ENCODE results near the gene RPS6KA3. TPM values are rescaled to one million over a fixed set of nuclear protein-coding genes. Genes with fewer than 3 reads are reported as not detected.

The RPS6KA3 gene
- polyA plus RNA-seq, 1 of the 3 experiments (the other 2 are of a cell fraction): 14.3 TPM

GRCh38 chrX:20140420-20140819 is 126.3 kb downstream of the RPS6KA3 start:
- H3K79me2 ChIP-seq (ENCODE audit: insufficient read depth): peaks cover 58% of the 10 kb centered on the region
- WGBS (ENCODE audit: low lambda C conversion rate): 33% methylated on average over 3 of the region's 3 CpGs

GRCh38 chrX:20139966-20140365 is 126.7 kb downstream of the RPS6KA3 start:
- Histone ChIP-seq H3K4me1 (ENCODE audit: control insufficient read depth in 1 of 2, insufficient read depth in 2 of 2, low read depth in 1 of 2, low read length in 1 of 2) (peaks cover 4 to 11% of the 10 kb centered on the region in 2 experiments; a peak in 3 of 4 replicates), H2AFZ (ENCODE audit: low read depth) (no peak overlapping the region), H3K9ac (no peak overlapping the region; the same call in 1 of the 2 replicates), H3K4me2 (peak overlapping the region; percentile 87), H3K36me3 (replicated peaks in 1 of 2; ENCODE audit: control insufficient read depth in 1 of 2, insufficient read depth in 2 of 2, low read length in 1 of 2) (peaks cover 35 to 41% of the 10 kb centered on the region in 2 experiments), H3K79me2 (ENCODE audit: insufficient read depth) (peaks cover 63% of the 10 kb centered on the region), H3F3A (replicated peaks; ENCODE audit: insufficient read depth) (peaks cover 5% of the 10 kb centered on the region), H3K9me3 (no peaks in the 10 kb centered on the region), H4K20me1 (ENCODE audit: insufficient read depth) (peaks cover 39% of the 10 kb centered on the region), H3K27ac (ENCODE audit: low read depth in 2 of 2, low read length in 1 of 2) (no peak overlapping the region), H3K27me3 (ENCODE audit: insufficient read depth) (no peaks in the 10 kb centered on the region), H3K4me3 (ENCODE audit: low read depth in 2 of 2, low read length in 1 of 2) (peak overlapping the region; percentile 90 to 93), H3K9me2 (no peaks in the 10 kb centered on the region)
- ChIA-PET CTCF (interaction anchor here (1.5 kb wide), 1 partner anchor 10 kb away, joined by 4 read pairs; no protein-coding TSS in a partner anchor), POLR2A (no interaction called here)
- no peak for DNase-seq
- 52% methylated on average over 2 of the region's 2 CpGs for WGBS (ENCODE audit: low lambda C conversion rate)
- TF ChIP-seq RAD21 (IDR thresholded peaks at IDR 0.05; ENCODE audit: low read length) (no peak), NFIC (IDR thresholded peaks at IDR 0.05; ENCODE audit: borderline replicate concordance) (no peak), TEAD4 (IDR thresholded peaks at IDR 0.05; ENCODE audit: borderline replicate concordance, insufficient read depth) (no peak), TAF1 (IDR thresholded peaks at IDR 0.05; ENCODE audit: borderline replicate concordance, low read depth, low read length) (no peak)
- TF ChIP-seq, protein P1, sequence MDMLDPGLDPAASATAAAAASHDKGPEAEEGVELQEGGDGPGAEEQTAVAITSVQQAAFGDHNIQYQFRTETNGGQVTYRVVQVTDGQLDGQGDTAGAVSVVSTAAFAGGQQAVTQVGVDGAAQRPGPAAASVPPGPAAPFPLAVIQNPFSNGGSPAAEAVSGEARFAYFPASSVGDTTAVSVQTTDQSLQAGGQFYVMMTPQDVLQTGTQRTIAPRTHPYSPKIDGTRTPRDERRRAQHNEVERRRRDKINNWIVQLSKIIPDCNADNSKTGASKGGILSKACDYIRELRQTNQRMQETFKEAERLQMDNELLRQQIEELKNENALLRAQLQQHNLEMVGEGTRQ (IDR thresholded peaks at IDR 0.05; ENCODE audit: borderline replicate concordance, low read depth, low read length): no peak
- TF ChIP-seq, protein P2, sequence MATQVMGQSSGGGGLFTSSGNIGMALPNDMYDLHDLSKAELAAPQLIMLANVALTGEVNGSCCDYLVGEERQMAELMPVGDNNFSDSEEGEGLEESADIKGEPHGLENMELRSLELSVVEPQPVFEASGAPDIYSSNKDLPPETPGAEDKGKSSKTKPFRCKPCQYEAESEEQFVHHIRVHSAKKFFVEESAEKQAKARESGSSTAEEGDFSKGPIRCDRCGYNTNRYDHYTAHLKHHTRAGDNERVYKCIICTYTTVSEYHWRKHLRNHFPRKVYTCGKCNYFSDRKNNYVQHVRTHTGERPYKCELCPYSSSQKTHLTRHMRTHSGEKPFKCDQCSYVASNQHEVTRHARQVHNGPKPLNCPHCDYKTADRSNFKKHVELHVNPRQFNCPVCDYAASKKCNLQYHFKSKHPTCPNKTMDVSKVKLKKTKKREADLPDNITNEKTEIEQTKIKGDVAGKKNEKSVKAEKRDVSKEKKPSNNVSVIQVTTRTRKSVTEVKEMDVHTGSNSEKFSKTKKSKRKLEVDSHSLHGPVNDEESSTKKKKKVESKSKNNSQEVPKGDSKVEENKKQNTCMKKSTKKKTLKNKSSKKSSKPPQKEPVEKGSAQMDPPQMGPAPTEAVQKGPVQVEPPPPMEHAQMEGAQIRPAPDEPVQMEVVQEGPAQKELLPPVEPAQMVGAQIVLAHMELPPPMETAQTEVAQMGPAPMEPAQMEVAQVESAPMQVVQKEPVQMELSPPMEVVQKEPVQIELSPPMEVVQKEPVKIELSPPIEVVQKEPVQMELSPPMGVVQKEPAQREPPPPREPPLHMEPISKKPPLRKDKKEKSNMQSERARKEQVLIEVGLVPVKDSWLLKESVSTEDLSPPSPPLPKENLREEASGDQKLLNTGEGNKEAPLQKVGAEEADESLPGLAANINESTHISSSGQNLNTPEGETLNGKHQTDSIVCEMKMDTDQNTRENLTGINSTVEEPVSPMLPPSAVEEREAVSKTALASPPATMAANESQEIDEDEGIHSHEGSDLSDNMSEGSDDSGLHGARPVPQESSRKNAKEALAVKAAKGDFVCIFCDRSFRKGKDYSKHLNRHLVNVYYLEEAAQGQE (IDR thresholded peaks at IDR 0.05; ENCODE audit: low read depth, low read length): no peak

More at GRCh38 chrX:20140420-20140819, 126.3 kb downstream of the RPS6KA3 start:
- H3K27ac ChIP-seq (ENCODE audit: low read depth in 2 of 2, low read length in 1 of 2): no peak overlapping the region; a peak in 1 of 4 replicates
- ChIA-PET CTCF (interaction anchor here (1.5 kb wide), 1 partner anchor 10 kb away, joined by 4 read pairs; no protein-coding TSS in a partner anchor), POLR2A (no interaction called here)
- peaks cover 35 to 36% of the 10 kb centered on the region in 2 experiments for H3K36me3 ChIP-seq (replicated peaks in 1 of 2; ENCODE audit: control insufficient read depth in 1 of 2, insufficient read depth in 2 of 2, low read length in 1 of 2)
- peaks cover 36% of the 10 kb centered on the region for H4K20me1 ChIP-seq (ENCODE audit: insufficient read depth)
- H3K9ac ChIP-seq: peak overlapping the region; percentile 89
- H3K4me1 ChIP-seq (ENCODE audit: control insufficient read depth in 1 of 2, insufficient read depth in 2 of 2, low read depth in 1 of 2, low read length in 1 of 2): peaks cover 4 to 11% of the 10 kb centered on the region in 2 experiments; a peak in 3 of 4 replicates
- H3K4me3 ChIP-seq (ENCODE audit: low read depth in 2 of 2, low read length in 1 of 2): peak overlapping the region; percentile 90 to 93
- no peaks in the 10 kb centered on the region for H3K9me2 ChIP-seq
- H3K27me3 ChIP-seq (ENCODE audit: insufficient read depth): no peaks in the 10 kb centered on the region
- peaks cover 5% of the 10 kb centered on the region for H3F3A ChIP-seq (replicated peaks; ENCODE audit: insufficient read depth)
- peak overlapping the region; percentile 87 for H3K4me2 ChIP-seq
- H3K9me3 ChIP-seq: no peaks in the 10 kb centered on the region
- no peak for TF ChIP-seq RAD21 (IDR thresholded peaks at IDR 0.05; ENCODE audit: low read length)
- TF ChIP-seq, protein P3, sequence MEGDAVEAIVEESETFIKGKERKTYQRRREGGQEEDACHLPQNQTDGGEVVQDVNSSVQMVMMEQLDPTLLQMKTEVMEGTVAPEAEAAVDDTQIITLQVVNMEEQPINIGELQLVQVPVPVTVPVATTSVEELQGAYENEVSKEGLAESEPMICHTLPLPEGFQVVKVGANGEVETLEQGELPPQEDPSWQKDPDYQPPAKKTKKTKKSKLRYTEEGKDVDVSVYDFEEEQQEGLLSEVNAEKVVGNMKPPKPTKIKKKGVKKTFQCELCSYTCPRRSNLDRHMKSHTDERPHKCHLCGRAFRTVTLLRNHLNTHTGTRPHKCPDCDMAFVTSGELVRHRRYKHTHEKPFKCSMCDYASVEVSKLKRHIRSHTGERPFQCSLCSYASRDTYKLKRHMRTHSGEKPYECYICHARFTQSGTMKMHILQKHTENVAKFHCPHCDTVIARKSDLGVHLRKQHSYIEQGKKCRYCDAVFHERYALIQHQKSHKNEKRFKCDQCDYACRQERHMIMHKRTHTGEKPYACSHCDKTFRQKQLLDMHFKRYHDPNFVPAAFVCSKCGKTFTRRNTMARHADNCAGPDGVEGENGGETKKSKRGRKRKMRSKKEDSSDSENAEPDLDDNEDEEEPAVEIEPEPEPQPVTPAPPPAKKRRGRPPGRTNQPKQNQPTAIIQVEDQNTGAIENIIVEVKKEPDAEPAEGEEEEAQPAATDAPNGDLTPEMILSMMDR (IDR thresholded peaks at IDR 0.05): no peak
- no peak for TF ChIP-seq RXRA (IDR thresholded peaks at IDR 0.05; ENCODE audit: borderline replicate concordance, low read depth)
- TF ChIP-seq TCF12 (IDR thresholded peaks at IDR 0.05): no peak
- TF ChIP-seq, protein P4, sequence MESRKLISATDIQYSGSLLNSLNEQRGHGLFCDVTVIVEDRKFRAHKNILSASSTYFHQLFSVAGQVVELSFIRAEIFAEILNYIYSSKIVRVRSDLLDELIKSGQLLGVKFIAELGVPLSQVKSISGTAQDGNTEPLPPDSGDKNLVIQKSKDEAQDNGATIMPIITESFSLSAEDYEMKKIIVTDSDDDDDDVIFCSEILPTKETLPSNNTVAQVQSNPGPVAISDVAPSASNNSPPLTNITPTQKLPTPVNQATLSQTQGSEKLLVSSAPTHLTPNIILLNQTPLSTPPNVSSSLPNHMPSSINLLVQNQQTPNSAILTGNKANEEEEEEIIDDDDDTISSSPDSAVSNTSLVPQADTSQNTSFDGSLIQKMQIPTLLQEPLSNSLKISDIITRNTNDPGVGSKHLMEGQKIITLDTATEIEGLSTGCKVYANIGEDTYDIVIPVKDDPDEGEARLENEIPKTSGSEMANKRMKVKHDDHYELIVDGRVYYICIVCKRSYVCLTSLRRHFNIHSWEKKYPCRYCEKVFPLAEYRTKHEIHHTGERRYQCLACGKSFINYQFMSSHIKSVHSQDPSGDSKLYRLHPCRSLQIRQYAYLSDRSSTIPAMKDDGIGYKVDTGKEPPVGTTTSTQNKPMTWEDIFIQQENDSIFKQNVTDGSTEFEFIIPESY (IDR thresholded peaks at IDR 0.05; ENCODE audit: borderline replicate concordance, low read depth): no peak
- TF ChIP-seq FOSL2 (IDR thresholded peaks at IDR 0.05; ENCODE audit: borderline replicate concordance, low read depth): no peak
- TF ChIP-seq IRF3 (IDR thresholded peaks at IDR 0.05; ENCODE audit: low read depth, low read length): no peak
- no peak for TF ChIP-seq NRF1 (IDR thresholded peaks at IDR 0.05; ENCODE audit: low read depth, low read length)
- TF ChIP-seq GATA2 (CRISPR knock-in tag; IDR thresholded peaks at IDR 0.05): no peak
- no peak for DNase-seq
- no peak overlapping the region for H2AFZ ChIP-seq (ENCODE audit: low read depth)

Data from SK-N-SH (cell line).